Gastroesophageal sphincter (tissue), 4 donors: Measurements from ENCODE around the gene CCDC170. TPM values are rescaled to one million over a fixed set of nuclear protein-coding genes. Genes with fewer than 3 reads are reported as not detected.

ENCODE experiments used
- ATAC-seq: fragments of 150-250 bp; one replicate; pipeline ENCODE4 v1.9.1; 2016; ENCODE audit warnings: mild to moderate bottlenecking, moderate library complexity
- H3K27ac ChIP-seq, 4 donors: fragments of 200-600 bp; sonication (generic) in 3 of 4; 1 replicate in 3 of 4; 2 replicates in 1 of 4; pipeline ENCODE4 v1.5.1; 2016 to 2019
- H3K27me3 ChIP-seq: fragments of 200-600 bp; sonication (generic); one replicate; pipeline ENCODE4 v1.5.1; 2019
- H3K36me3 ChIP-seq, 2 donors: fragments of 200-600 bp; sonication (generic); one replicate each; pipeline ENCODE4 v1.5.1; 2019; ENCODE audit warnings: control low read depth in 1 of 2
- H3K4me1 ChIP-seq, 3 donors: fragments of 200-600 bp; sonication (generic); 1 replicate in 2 of 3; 2 replicates in 1 of 3; pipeline ENCODE4 v1.5.1; 2016 to 2019; ENCODE audit warnings: control low read depth in 2 of 3
- H3K4me3 ChIP-seq, 2 donors: fragments of 200-600 bp; sonication (generic); one replicate each; pipeline ENCODE4 v1.5.1; 2019; ENCODE audit warnings: mild to moderate bottlenecking in 1 of 2, moderate library complexity in 1 of 2
- H3K9me3 ChIP-seq, 3 donors: fragments of 200-600 bp; sonication (generic); one replicate each; pipeline ENCODE4 v1.5.1; 2017 to 2019; ENCODE audit warnings: control low read depth in 2 of 3
- EP300 ChIP-seq: sonication (generic); formaldehyde crosslinking; IDR thresholded peaks from one replicate; pipeline ENCODE4 v1.6.1; 2017; ENCODE audit warnings: antibody characterized with exemption, mild to moderate bottlenecking
- POLR2A ChIP-seq, 2 donors: fragments of 450-650 bp; IDR thresholded peaks; one replicate each; pipeline ENCODE4 v1.6.1; 2017; ENCODE audit warnings: antibody characterized with exemption in 2 of 2, mild to moderate bottlenecking in 2 of 2, moderate library complexity in 1 of 2
- POLR2AphosphoS5 ChIP-seq: sonication (generic); formaldehyde crosslinking; IDR thresholded peaks from one replicate; pipeline ENCODE4 v1.6.1; 2017; ENCODE audit warnings: antibody characterized with exemption
- WGBS, 2 donors: methylation state at CpG; one replicate each; pipeline ENCODE4 v1.1.5; 2018; ENCODE audit warnings: low coverage in 1 of 2; 5-methylcytosine and 5-hydroxymethylcytosine counted together
- total RNA-seq, 4 donors: library from RNA; depleted of rRNA; stranded (reverse); fragments of >200 nt; gene quantifications; one replicate each; pipeline ENCODE4 v1.1.0, GENCODE V29; 2016
- TF ChIP-seq, protein P1 (sequence below), 4 experiments: fragments of 200-600 bp in 2 of 4; fragments of 450-650 bp in 2 of 4; sonication (generic) in 1 of 4; IDR thresholded peaks; one replicate each; pipeline ENCODE4 v1.5.1; 2017 to 2019; ENCODE audit warnings: antibody characterized with exemption in 4 of 4, mild to moderate bottlenecking in 2 of 4, moderate library complexity in 2 of 4

CCDC170 gene
- total RNA-seq, 4 donors from 2014 or later, result 0.23 to 1.2 (median 0.77) TPM

DNA sequence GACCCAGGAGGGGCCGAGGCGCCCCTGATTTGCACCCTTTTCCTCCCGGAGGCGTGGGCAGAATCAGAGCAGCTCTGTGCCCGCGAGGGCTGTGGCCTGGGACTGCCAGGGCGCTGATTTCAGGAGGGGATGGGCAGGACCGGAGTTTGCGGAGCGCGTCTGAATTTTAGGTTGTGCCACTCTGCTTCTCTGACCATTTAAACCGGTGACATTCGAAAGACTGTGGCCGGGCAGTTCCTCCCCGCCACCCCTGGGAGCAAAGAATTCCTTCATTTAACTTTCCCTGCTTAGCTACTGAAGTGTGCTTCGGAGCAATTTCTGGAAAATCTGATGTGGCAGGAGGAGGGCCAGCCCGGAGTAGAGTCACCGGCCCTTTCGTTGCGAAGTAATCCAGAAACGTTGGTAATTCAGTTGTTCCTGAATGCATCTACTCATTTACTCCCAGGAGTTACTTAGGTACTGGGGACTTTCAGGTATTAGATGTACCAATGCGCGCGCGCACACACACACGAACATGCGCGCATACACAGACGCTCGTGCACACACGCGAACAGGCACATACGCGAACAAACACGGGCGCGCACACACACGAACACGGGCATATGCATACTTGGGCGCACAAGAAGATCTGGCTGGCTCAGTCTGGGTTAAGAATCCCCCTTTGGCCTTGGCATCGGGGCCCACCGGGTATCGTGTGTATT lies 568 bp downstream of the CCDC170 start:
- no peaks in the 10 kb centered on the region for H3K9me3 ChIP-seq
- ATAC-seq, result peak; percentile 32
- no peaks in the 10 kb centered on the region for H3K36me3 ChIP-seq
- no peak for TF ChIP-seq EP300
- TF ChIP-seq POLR2A (IDR thresholded peaks at IDR 0.05), result no peak
- TF ChIP-seq, protein P1, sequence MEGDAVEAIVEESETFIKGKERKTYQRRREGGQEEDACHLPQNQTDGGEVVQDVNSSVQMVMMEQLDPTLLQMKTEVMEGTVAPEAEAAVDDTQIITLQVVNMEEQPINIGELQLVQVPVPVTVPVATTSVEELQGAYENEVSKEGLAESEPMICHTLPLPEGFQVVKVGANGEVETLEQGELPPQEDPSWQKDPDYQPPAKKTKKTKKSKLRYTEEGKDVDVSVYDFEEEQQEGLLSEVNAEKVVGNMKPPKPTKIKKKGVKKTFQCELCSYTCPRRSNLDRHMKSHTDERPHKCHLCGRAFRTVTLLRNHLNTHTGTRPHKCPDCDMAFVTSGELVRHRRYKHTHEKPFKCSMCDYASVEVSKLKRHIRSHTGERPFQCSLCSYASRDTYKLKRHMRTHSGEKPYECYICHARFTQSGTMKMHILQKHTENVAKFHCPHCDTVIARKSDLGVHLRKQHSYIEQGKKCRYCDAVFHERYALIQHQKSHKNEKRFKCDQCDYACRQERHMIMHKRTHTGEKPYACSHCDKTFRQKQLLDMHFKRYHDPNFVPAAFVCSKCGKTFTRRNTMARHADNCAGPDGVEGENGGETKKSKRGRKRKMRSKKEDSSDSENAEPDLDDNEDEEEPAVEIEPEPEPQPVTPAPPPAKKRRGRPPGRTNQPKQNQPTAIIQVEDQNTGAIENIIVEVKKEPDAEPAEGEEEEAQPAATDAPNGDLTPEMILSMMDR (IDR thresholded peaks at IDR 0.05), result no peak
- TF ChIP-seq POLR2AphosphoS5, result no peak
- peak overlapping the region; percentile 11 to 68 for H3K4me3 ChIP-seq
- peak overlapping the region in 3 of 4 donors; percentile 50 to 71 (median 70) for H3K27ac ChIP-seq
- H3K27me3 ChIP-seq, result peaks cover 49% of the 10 kb centered on the region
- peaks cover 0 to 22% (median 13%) of the 10 kb centered on the region in 3 donors for H3K4me1 ChIP-seq
- 0 to 4% methylated on average over 7 to 9 of the region's 43 CpGs for WGBS, 2 donors

DNA sequence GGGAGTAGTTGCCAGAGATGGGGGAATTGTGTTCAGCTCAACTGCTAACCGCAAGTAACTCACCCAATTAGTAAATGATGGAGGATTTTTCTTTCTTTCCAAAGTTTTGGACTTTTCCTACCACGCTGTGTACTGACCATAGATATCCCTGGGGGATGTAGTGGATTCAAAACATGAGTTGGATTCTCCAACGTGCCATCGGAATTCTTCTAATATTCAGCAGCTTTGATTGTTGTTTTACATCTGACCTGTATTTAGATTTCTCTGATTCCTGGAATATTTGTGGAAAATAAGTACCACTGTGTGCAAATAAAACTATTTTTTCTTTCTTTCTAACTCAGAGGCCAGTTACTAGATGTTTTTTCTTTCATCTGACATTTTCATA lies 1.1 kb downstream of the CCDC170 start:
- Histone ChIP-seq H3K4me1 (peaks cover 0 to 22% (median 13%) of the 10 kb centered on the region in 3 donors), H3K27ac (peak overlapping the region in 1 of 4 donors; percentile 70), H3K9me3 (no peaks in the 10 kb centered on the region), H3K4me3 (peak overlapping the region in 1 of 2 donors; percentile 68), H3K36me3 (no peaks in the 10 kb centered on the region), H3K27me3 (peaks cover 49% of the 10 kb centered on the region)
- no peak for ATAC-seq
- WGBS, 2 donors, result 37 to 39% methylated on average over 3 to 4 of the region's 4 CpGs
- TF ChIP-seq POLR2A (IDR thresholded peaks at IDR 0.05), result no peak
- no peak for TF ChIP-seq POLR2AphosphoS5
- no peak for TF ChIP-seq EP300
- TF ChIP-seq, protein P1 (IDR thresholded peaks at IDR 0.05), result no peak

DNA sequence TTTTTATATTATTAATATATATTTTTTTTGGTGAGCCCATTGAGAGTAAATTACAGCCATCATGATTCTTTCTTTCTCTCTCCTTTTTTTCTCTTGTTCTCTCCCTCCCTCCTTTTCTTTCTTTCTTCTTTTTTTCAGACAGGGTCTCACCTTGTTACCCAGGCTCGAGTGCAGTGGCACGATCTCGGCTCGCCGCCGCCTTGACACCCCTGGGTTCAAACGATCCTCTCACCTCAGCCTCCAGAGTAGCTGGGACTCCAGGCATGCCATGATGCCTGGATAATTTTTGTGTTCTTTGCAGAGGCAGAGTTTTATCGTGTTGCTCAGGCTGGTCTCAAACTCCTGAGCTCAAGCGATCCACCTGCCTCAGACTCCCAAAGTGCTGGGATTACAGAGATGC lies 1.6 kb downstream of the CCDC170 start:
- Histone ChIP-seq H3K27ac (no peak overlapping the region), H3K4me3 (no peak overlapping the region), H3K4me1 (peaks cover 0 to 22% (median 13%) of the 10 kb centered on the region in 3 donors), H3K27me3 (peaks cover 49% of the 10 kb centered on the region), H3K36me3 (no peaks in the 10 kb centered on the region), H3K9me3 (no peaks in the 10 kb centered on the region)
- no peak for ATAC-seq
- WGBS, 2 donors, result 80 to 93% methylated on average over 5 to 9 of the region's 9 CpGs
- TF ChIP-seq POLR2A (IDR thresholded peaks at IDR 0.05) (no peak), POLR2AphosphoS5 (no peak), EP300 (no peak)
- TF ChIP-seq, protein P1 (IDR thresholded peaks at IDR 0.05), result no peak

DNA sequence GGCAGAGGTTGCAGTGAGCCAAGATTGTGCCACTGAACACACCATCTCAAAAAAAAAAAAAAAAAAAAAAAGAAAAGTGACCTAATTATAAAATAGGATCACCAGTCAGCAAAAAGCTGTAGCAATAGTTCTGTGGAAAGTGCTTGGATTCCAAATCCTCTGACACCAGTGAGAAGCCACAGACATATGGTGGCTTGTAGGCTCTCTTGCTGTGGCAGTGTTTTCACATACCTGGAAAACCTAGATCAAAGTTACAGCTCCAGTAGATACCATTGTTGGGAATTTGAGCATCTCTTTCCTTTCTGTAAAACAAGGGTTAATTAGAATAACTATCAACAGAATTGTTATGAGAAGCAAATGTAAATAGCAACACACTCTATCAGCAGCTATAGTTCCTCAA lies 4.1 kb downstream of the CCDC170 start:
- Histone ChIP-seq H3K27me3 (peaks cover 30% of the 10 kb centered on the region), H3K36me3 (no peaks in the 10 kb centered on the region), H3K9me3 (no peaks in the 10 kb centered on the region), H3K4me1 (peaks cover 0 to 22% (median 13%) of the 10 kb centered on the region in 3 donors), H3K27ac (no peak overlapping the region), H3K4me3 (no peak overlapping the region)
- no peak for ATAC-seq
- no peak for TF ChIP-seq POLR2A (IDR thresholded peaks at IDR 0.05)
- TF ChIP-seq EP300, result no peak
- TF ChIP-seq, protein P1 (IDR thresholded peaks at IDR 0.05), result no peak
- TF ChIP-seq POLR2AphosphoS5, result no peak

DNA sequence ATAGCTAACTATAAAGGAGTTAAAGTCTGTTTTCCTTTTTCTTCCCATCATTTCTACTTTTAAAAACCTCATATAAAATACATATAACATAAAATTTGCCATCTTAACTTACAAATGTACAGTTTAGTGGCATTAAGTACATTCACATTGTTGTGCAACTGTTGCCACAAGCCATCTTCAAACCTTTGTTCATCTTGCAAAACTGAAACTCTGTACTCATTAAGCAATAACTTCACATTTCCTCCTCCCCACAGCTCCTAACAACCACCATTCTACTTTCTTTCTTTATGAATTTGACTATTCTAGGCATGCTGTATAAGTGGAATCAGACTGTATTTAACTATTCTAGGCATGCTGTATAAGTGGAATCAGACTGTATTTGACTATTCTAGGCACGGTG lies 4.5 kb downstream of the CCDC170 start:
- Histone ChIP-seq H3K4me3 (no peak overlapping the region), H3K36me3 (no peaks in the 10 kb centered on the region), H3K4me1 (peaks cover 0 to 20% (median 13%) of the 10 kb centered on the region in 3 donors), H3K27ac (no peak overlapping the region), H3K9me3 (no peaks in the 10 kb centered on the region), H3K27me3 (peaks cover 27% of the 10 kb centered on the region)
- no peak for TF ChIP-seq POLR2AphosphoS5
- no peak for ATAC-seq
- 89 to 100% methylated on average over 1 of the region's 1 CpG for WGBS, 2 donors
